ENCODE results near the gene UNKL.

The UNKL gene

GRCh38 chr16:1451702-1452392 lies 37.3 kb upstream of the UNKL start:
- TF ChIP-seq, protein P1, sequence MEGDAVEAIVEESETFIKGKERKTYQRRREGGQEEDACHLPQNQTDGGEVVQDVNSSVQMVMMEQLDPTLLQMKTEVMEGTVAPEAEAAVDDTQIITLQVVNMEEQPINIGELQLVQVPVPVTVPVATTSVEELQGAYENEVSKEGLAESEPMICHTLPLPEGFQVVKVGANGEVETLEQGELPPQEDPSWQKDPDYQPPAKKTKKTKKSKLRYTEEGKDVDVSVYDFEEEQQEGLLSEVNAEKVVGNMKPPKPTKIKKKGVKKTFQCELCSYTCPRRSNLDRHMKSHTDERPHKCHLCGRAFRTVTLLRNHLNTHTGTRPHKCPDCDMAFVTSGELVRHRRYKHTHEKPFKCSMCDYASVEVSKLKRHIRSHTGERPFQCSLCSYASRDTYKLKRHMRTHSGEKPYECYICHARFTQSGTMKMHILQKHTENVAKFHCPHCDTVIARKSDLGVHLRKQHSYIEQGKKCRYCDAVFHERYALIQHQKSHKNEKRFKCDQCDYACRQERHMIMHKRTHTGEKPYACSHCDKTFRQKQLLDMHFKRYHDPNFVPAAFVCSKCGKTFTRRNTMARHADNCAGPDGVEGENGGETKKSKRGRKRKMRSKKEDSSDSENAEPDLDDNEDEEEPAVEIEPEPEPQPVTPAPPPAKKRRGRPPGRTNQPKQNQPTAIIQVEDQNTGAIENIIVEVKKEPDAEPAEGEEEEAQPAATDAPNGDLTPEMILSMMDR (IDR thresholded peaks at IDR 0.05; ENCODE audit: low read length, missing control alignments): no peak
- no peak for DNase-seq (ENCODE audit: low read depth)
- H3K4me3 ChIP-seq (replicated peaks; ENCODE audit: low read depth, low read length): no peak overlapping the region

GRCh38 chr16:1450841-1451240 lies 36.3 kb upstream of the UNKL start:
- TF ChIP-seq, protein P1 (IDR thresholded peaks at IDR 0.05; ENCODE audit: low read length, missing control alignments): no peak
- no peak for DNase-seq (ENCODE audit: low read depth)
- no peak overlapping the region for H3K4me3 ChIP-seq (replicated peaks; ENCODE audit: low read depth, low read length)

GRCh38 chr16:1450218-1450617 lies 35.7 kb upstream of the UNKL start:
- no peak overlapping the region for H3K4me3 ChIP-seq (replicated peaks; ENCODE audit: low read depth, low read length)
- no peak for DNase-seq (ENCODE audit: low read depth)
- TF ChIP-seq, protein P1 (IDR thresholded peaks at IDR 0.05; ENCODE audit: low read length, missing control alignments): no peak

DNA sequence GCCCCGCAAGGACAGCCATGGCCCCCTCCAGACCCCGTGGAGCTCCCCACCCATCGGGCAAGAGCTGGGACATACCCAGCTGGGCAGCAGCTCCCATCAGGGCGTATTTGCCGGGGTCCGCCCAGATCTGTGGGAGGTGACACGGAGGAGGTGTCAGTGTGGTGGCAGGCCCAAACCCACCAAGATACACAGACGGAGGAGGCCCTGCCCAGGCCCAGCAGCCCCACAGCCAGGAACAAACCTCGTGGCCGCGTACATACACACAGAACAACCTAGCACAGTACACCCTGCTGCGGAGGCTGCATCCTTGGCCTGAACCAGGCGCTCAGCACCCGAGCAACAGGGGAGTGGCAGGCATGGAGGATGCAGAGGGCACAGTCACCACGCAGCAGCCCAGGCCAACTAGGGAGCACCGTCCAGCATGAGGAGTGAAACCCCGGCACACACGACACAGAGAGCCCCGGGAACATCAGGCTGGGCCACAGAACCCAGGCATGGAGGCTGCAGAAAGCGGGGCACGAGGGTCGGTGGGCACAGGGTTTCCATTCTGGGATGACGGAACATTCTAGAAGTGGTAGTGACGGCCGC lies 34.8 kb upstream of the UNKL start:
- no peak overlapping the region for H3K4me3 ChIP-seq (replicated peaks; ENCODE audit: low read depth, low read length)
- no peak for DNase-seq (ENCODE audit: low read depth)
- TF ChIP-seq, protein P1 (IDR thresholded peaks at IDR 0.05; ENCODE audit: low read length, missing control alignments): no peak

DNA sequence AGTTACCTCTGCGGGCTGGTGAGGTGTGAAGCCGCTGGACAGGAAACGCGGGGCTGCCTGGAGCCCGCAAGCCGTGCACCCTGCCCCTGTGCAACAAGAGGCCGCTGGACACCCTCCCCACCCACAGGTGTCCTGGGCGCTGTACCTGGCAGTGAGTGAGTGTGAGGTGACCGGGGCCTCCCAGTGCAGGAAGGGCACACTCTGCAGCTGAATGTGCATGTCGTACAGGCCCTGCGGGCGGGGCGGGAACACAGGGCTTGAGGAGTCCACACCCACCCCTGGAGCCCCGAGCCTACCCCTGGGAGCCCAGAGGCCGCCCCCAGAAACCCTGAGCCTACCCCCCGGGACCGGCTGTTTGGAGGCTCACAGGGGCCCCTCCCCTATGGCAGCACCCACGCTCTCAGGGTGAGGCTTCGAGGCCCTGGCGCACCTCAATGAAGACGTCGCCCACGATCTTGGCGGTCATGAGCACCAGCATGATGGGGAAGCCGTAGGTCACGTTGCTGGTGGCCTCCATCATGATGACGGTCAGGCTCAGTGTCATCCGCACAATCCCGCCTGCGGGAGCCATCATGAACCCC lies 34.1 kb upstream of the UNKL start:
- no peak for DNase-seq (ENCODE audit: low read depth)
- TF ChIP-seq, protein P1 (IDR thresholded peaks at IDR 0.05; ENCODE audit: low read length, missing control alignments): no peak
- no peak overlapping the region for H3K4me3 ChIP-seq (replicated peaks; ENCODE audit: low read depth, low read length)

GRCh38 chr16:1447965-1448364 lies 33.5 kb upstream of the UNKL start:
- H3K4me3 ChIP-seq (replicated peaks; ENCODE audit: low read depth, low read length): no peak overlapping the region
- TF ChIP-seq, protein P1 (IDR thresholded peaks at IDR 0.05; ENCODE audit: low read length, missing control alignments): no peak
- DNase-seq (ENCODE audit: low read depth): no peak
